LoVo (cell line): ENCODE data around the gene RNF182.
"Not testable (repeated sequence)": the region's sequence is repeated elsewhere in the genome, so short reads cannot be mapped to it uniquely, and the experiment has no call there.

Experiments used
- DNase-seq: peaks from one replicate; pipeline ENCODE4 v3.0.0-alpha.2; 2016; ENCODE audit warnings: low spot score

RNF182 gene

DNA sequence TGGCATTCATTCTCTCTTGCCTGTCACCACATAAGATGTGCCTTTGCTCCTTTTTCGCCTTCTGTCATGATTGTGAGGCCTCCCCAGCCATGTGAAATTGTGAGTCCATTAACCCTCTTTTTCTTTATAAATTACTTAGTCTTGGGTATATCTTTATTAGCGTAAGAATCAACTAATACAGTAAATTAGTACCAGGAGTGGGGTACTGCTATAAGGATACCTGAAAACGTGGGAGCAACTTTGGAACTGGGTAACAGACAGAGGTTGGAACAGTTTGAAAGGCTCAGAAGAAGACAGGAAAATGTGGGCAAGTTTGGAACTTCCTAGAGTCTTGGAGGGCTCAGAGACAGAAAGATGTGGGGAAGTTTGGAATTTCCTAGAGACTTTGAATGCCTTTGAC is 46.6 kb downstream of the RNF182 start:
- DNase-seq = no peak

DNA sequence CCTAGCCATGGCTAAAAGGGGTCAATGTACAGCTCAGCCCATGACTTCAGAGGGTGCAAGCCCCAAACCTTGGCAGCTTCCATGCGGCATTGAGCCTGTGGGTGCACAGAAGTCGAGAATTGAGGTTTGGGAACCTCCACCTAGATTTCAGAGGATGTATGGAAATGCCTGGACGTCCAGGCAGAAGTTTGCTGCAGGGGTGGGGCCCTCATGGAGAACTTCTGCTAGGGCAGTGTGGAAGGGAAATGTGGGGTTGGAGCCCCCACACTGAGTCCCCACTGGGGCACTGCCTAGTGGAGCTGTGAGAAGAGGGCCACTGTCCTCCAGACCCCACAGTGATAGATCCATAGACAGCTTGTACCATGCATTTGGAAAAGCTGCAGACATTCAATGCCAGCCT is 47.9 kb downstream of the RNF182 start:
- not testable (repeated sequence) for DNase-seq

DNA sequence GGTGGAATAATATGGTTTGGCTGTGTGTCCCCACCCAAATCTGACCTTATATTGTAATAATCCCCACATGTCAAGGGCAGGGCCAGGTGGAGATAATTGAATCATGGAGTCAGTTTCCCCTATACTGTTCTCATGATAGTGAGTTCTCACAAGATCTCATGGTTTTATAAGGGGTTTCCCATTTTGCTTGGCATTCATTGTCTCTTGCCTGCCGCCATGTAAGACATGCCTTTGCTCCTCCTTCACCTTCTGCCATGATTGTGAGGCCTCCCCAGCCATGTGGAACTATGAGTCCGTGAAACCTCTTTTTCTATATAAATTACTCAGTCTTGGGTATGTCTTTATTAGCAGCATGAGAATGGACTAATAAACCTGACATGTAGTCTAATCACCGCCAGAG is 48.7 kb downstream of the RNF182 start:
- DNase-seq = not testable (repeated sequence)

DNA sequence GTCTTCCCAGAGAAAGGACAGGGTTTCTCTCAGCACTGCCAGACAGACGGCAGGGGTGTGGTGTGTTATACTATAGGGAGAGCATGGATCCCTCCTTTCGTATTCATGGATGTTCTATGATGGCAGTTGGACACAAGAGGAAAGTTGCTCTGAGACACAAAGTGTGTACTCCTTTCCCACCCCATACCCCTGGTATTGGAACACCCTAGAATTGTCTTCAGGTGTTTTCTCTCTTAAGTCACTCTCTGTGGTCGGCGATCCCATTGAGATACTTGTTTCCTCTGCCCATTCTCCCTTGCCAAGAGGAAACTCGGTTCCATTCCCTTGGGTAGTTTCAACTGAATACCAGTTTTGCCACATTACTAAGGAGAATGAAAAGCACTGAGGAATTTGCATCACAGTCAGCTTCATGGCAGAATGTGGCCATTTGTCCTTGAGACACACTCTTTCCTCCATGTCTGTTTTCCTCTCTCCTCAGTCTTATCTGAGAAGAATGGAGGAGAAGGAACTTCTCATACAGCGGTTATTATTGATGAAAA is 53.4 kb downstream of the RNF182 start:
- no peak for DNase-seq

DNA sequence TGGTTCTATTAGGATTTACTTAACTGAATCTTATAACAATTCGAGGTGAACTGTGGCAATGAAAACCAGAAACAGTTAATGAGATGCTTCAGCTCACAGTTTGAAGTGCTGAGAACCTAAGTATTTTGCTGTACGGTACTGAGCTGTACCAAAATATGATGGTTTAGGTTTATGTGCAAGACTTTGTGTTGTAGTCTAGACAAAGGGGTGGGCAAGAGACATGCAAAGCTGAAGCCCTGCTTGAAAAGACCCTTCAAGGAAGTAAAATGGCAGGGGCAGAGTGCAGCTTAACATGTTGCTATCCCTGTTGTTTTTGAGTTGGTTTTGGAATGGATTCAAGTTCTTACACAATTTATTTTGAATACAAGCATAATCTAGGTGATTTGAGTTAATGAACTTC is 54.0 kb downstream of the RNF182 start:
- no peak for DNase-seq

DNA sequence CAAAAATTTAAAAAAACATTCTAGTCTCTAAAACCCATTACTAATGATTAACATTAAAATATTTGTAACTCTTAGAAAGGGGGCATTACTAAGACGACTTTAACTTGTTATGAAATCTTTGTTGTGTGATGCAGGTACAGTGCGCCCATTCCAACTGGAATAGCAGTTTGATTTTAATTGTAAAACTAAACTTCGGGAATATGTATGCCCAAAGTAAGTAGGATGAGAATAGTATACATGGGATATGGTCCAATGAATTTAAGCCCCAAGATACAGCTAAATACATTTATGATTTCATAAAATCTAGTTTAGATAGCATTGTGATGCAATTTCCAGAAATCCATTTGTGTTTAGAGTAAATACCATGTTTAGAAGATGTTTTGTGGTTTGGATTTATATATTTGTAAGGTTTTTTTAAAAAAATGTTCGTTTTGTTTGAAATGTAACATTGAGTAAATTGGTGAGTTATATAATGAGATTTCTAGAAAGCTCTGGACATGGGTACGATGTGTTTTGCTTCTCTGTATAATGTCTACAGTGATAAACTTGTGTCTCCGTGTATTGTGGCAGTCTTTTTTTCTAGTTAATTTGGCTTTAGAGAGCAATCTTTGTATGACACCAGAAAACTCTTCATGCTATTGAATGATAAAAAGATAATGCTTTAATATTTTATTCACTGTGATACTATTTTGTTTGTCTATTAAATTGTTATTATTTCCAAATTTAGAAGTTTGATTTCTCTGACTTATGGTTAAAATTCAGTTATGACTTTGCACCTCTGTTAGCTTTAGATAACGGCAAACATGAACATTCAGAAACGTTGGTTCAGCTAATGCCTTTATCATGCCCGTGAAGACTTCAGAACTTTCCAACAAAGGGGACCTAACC is 54.8 kb downstream of the RNF182 start:
- DNase-seq = no peak

DNA sequence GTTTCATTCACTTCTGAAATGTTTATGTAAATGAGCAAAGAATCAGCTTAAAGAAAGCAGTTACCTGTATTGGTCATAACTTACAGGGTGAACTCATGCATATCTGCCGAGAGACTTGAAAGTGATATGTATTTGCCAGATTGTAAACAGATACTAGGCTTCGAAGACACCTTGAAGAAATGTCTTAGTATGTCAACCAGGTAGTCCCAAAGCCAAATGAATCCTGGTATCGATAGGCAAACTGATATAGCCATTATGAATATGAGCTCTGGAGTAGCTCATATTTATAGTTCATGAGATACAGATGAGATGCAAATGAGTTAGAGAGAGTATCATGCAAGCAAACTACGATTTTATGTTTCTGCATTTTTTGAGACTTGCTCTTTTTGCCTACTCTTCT is 55.8 kb downstream of the RNF182 start:
- no peak for DNase-seq

DNA sequence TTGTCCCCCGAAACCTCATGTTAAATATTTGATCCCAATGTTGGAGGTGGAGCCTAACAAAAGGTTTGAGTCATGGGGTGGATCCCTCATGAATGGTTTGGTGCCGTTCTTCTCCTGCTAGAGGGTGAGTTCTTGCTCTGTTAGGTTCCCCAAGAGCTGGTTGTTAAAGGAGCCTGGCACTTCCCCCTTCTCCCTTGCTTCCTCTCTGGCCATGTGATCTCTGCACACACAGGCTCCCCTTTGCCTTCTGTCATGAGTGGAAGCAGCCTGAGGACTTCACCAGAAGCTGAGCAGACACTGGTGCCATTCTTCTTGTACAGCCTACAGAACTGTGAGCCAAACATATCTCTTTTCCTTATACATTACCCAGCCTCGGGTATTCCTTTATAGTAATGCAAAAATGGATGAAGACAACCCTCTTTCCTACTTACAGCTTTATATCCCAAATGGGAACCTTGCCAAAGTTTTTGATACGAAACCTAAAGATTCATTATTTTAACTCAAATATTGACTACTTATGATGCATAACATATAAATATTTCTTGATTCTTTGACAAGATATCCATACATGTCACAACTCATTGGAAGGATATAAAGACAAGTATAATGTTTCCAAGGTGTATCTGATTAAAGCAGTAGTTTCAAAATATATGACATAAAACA is 61.0 kb downstream of the RNF182 start:
- no peak for DNase-seq

DNA sequence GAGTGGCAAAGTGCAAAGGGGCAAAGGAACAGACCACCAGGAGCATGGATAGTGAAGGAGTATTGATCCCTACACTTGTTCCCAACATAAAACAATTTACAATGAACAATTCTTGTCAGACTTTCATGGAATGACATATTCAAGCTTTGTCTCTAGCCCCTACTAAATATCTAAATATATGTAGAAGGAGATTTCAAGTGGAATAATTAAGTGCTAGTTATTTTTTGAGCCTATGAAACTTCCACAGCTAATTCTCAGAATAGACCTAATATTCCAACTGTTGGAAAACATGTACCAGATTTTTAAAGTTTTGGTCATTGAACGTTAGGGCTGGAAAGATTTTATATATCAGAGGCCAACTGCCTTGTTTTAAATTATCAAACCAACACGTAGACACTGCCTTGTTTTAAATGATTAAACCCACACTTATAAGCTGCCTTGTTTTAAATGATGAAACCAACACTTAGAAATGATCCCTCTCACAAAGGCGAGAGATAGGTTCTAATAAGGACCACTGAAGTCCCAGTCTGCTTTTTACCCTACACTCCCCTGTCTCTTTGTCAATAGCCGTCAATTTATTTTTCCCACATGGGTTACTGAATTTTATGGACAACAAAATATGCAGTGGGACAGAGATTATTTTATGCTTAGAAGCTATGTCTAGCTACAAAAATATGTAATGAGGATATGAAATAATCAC is 62.1 kb downstream of the RNF182 start:
- no peak for DNase-seq

DNA sequence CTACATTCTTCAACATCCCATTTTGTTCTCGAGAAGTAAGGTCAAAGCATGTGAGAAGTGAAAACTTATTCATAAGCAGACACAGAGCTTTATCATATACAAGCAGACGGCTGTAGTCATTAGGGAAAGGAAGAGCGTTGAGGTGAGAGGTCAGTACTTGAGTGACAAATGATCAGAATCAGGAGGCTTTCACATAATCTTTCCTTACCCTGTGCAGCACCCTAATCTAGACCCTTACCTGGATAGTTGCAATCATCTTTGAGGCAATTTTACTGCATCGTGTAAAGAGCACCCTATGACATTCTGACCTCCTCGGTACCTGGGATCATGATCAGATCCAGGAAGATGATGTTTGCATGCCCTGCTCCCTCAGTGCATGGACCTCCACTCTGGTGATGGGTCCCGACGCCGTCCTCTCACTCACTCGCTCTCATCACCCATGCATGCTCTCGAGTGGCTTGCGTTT is 62.7 kb downstream of the RNF182 start:
- DNase-seq = no peak

DNA sequence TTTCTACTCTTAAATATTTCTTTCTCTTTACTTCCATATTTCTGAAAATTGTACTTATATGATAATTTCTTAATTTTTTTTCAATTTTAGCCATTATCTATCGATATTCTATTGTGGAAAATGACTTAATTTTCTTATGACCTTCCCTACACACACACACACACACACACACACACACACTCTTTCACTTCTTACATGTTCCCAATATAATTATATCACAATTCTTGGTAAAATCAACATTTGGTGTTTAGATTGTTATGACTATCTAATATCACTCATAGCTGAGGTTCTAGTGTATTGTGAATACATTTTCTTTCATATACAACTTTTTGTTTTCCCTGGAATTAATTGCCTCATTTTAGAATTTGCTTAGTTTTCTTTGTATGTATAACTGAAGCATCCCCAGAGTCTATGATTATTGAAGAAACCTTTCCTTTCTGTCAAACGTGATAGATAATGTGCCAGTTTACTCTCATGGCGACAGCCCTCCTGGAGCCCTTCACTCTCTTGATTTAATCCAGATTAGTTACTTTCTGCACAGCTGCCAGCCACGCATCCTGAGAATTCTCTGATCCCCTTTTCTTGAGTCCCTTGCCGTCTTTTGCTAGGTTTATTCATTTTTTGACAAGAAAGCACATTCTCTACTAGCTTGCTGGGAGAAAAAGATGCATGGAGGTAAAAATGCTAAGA is 63.4 kb downstream of the RNF182 start:
- DNase-seq = no peak

DNA sequence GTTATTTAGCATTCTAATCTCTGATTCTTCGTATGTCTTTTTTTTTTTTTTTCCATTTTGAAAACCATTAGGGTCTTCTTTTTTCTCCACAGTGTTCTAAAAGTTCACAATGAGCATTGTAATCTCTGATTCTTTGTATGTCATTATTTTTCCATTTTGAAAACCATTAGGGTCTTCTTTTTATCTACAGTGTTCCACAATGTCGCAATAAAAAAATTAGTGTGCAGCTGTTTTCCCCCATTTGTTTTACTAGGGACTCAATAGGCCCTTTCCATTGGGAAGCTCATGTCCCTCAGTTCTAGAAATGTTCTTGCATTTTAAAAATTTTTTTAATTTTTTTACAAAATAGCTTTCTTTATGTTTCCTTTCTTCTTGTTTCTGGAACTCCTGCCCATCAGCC is 64.2 kb downstream of the RNF182 start:
- no peak for DNase-seq

DNA sequence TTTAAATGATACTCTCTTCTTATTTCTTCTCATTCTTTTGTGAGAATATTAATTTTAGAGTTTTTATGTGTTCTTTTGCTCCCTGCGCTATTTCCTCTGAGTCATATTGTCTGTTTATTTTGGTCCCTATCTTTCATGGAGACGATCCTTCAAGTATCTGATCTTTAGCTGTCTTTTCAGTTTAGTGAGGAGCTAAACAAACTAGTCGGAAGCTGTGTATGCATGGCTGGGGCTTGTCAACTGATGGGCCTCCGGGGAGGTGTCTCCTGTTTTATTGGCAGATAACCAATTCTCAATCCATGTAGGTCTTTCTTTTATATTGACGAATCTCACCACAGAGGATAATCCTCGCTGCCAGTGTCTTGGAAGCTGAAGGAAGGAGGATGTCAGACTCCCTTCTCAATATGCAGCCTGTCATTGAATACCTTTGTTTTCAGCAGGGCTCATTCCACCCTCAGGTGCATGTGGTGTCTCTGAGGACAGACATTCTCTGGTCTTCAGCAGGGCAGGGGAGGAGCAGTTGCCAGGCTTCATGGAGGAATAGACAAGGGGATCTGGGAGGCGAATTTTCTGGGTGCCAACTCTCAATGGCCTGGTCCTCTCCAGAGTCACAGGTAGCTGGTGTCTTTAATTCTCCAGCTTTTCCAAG is 64.9 kb downstream of the RNF182 start:
- DNase-seq = no peak

DNA sequence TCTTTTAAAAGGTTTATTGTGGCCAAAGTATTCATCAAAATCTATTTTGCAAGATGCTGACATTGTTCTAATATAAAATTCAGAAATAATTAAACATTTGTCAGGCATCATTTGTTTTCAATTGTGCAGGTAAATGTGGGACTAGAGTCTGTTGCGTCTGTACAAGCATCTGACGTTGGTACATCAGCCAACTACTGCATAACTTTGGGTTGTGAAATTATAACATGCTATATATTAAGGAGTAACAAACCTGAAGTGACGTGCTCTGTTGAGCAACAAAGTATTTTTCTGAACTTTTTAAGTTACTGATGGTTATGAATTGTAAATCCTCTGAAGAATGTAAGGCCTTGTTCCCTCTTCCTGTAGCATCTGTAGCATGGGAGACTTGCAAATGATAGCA is 66.0 kb downstream of the RNF182 start:
- no peak for DNase-seq

DNA sequence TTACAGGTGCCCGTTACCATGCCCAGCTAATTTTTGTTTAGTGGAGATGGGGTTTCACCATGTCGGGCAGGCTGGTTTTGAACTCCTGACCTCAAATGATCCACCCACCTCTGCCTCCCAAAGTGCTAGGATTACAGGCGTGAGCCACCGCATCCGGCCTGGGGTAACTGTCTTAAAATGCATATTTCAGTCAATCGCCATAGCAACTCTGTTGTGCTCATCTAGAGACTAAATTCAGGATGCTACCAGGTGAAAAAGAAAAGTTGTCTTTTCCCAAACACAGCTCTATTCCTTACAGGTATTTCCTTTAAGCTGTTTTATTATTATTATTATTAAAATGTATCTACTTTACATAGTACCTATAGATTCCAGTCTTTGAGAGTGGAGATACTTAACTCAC is 66.6 kb downstream of the RNF182 start:
- DNase-seq = no peak

DNA sequence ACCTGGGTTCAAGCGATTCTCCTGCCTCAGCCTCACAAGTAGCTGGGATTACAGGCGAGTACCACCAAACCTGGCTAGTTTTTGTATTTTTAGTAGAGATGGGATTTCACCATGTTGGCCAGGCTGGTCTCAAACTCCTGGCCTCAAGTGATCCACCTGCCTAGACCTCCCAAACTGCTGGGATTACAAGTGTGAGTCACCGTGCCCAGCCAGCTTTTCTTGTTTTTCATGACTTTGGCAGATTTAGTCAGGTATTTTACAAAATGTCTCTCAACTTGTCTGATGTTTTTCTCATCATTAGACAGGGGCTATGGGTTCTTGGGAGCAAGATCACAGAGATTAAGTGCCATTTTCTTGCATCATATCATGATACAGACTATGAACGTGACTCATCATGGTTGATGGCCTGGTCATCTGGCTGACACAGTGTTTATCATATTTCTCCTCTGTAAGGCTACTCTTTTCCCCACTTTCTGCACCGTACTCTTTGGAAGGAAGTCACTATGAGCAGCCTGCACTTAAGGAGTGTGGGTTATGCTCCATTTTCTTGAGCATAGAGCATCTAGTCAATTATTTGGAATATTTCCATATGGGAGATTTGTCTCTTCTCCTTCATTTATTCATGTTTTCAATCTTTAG is 67.8 kb downstream of the RNF182 start:
- peak; percentile 9 for DNase-seq

DNA sequence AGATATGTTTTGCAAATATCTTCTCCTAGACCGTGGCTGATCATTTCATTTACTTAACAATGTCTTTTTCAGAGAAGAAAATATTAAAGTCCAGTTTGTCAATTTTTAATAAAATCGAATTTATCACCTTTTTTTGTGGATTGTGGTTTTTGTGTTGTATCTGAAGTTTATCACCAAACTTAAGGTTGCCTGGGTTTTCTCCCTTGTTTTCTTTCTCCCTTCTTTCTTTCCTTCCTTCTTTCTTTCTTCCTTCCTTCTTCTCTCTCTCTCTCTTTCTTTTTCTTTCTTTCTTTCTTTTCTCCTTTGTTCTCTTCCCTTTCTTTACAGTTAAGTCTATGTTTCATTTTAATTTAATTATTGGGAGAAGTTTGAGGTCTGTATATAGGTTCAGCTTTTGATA is 68.7 kb downstream of the RNF182 start:
- no peak for DNase-seq

DNA sequence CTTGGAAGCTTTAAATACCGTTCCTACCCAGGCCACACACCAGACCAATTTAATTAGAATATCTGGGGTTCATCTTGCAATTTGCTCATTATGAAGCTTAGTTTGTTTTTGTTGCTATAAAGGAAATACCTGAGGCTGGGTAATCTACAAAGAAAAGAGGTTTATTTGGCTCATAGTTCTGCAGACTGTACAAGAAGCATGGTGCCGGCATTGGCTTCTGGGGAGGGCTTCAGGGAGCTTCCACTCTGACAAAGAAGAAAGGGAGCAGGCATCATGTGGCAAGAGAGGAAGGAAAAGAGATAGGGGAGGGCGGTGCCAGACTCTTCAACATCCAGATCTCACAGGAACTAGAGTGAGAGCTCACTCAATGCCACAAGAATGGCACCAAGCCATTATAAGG is 73.6 kb downstream of the RNF182 start:
- no peak for DNase-seq

DNA sequence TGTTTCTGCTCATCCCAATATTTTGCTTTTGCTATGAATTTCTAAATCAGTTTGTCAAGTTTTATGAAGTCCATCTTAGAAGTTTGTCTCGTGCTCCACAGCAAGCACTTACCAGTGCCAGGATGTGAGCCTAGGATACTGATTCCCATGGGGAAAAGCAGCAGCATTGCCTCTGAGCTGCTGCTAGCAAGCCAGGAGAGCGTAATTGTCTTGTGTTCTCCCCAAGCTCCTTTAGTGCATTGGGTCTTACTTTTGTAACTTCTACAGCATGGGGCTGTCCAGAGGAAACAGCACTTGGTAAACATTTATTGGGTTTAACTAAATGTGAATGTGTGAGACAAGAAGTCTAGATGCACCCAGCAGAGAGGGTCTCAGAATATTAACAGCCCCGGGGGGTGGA is 76.1 kb downstream of the RNF182 start:
- no peak for DNase-seq

DNA sequence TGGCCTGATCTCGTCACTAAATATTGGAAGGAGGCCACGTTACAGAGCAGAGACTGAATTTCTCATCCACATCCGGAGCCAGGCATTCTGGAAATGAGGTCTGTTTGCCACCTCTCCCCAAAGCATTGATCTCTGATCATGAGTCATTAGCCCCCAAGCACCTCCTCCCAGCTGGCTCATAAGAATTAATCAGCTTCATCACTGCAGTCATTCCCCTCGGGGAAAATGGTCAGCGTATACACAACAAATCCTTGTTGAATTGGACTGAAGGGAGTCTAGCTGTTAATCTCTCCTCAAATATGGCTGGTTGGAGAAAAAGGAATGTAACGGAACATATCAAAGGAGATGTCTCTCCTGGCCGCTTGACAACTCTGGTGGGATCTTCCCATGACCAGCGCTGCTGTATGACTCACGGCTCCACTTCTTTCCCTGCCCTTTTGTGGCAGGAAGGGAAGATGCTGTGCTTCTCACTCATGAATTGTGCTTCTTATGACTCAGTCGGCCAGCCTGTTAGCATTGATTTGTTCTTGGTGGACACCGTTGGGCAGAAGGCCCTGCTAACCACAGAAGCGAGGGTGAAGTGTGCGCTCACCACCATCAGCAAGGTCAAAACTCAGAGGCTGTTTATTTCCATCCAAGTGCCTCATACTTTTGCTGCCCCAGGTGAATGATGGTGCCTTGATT is 76.7 kb downstream of the RNF182 start:
- peak; percentile 40 for DNase-seq
